Measurements from ENCODE around the gene INO80E. TPM values are rescaled to one million over a fixed set of nuclear protein-coding genes. Genes with fewer than 3 reads are reported as not detected.
"Not testable (repeated sequence)": the region's sequence is repeated elsewhere in the genome, so short reads cannot be mapped to it uniquely, and the experiment has no call there.

Gene INO80E
- total and polyA plus RNA-seq, 4 donors = 8.0 to 24.8 (median 17.2) TPM

GRCh38 chr16:30033270-30033669 lies 37.2 kb downstream of the INO80E start:
- Histone ChIP-seq H3K4me1 (ENCODE audit: control insufficient read depth in 4 of 4, insufficient read depth in 4 of 4, low read length in 3 of 4) (no peaks in the 10 kb centered on the region), H3K27me3 (ENCODE audit: control insufficient read depth in 4 of 4, insufficient read depth in 4 of 4, low read length in 3 of 4) (peaks cover 0 to 3% (median under 1%) of the 10 kb centered on the region in 4 donors), H3K4me3 (ENCODE audit: low read depth in 1 of 3, low read length in 3 of 3) (no peak overlapping the region), H3K9ac (ENCODE audit: low read depth in 1 of 2, low read length in 2 of 2) (no peak overlapping the region), H3K9me3 (ENCODE audit: control insufficient read depth in 4 of 4, low read length in 3 of 4) (no peaks in the 10 kb centered on the region), H3K36me3 (ENCODE audit: control insufficient read depth in 4 of 4, insufficient read depth in 3 of 4, low read depth in 1 of 4, low read length in 3 of 4) (no peaks in the 10 kb centered on the region), H3K27ac (ENCODE audit: low read depth in 1 of 2, low read length in 2 of 2) (no peak overlapping the region)
- DNase-seq (ENCODE audit: low spot score) = no peak
- TF ChIP-seq GABPA (IDR thresholded peaks at IDR 0.05 in 1 of 2, conservative IDR thresholded peaks at IDR 0.05 in 1 of 2) = no peak
- no peak for TF ChIP-seq SP1 (IDR thresholded peaks at IDR 0.05)
- TF ChIP-seq FOXA2 (IDR thresholded peaks at IDR 0.05) = no peak
- no peak for TF ChIP-seq MAX (IDR thresholded peaks at IDR 0.05)
- TF ChIP-seq EGR1 (IDR thresholded peaks at IDR 0.05; ENCODE audit: low read depth in 2 of 2) = no peak
- no peak for TF ChIP-seq HNF4G (IDR thresholded peaks at IDR 0.05)
- TF ChIP-seq CTCF (IDR thresholded peaks at IDR 0.05; ENCODE audit: low read depth, low read length, missing input control) = no peak
- no peak for TF ChIP-seq JUND (IDR thresholded peaks at IDR 0.05)
- no peak for TF ChIP-seq NR2F2 (IDR thresholded peaks at IDR 0.05)
- TF ChIP-seq, protein P1, sequence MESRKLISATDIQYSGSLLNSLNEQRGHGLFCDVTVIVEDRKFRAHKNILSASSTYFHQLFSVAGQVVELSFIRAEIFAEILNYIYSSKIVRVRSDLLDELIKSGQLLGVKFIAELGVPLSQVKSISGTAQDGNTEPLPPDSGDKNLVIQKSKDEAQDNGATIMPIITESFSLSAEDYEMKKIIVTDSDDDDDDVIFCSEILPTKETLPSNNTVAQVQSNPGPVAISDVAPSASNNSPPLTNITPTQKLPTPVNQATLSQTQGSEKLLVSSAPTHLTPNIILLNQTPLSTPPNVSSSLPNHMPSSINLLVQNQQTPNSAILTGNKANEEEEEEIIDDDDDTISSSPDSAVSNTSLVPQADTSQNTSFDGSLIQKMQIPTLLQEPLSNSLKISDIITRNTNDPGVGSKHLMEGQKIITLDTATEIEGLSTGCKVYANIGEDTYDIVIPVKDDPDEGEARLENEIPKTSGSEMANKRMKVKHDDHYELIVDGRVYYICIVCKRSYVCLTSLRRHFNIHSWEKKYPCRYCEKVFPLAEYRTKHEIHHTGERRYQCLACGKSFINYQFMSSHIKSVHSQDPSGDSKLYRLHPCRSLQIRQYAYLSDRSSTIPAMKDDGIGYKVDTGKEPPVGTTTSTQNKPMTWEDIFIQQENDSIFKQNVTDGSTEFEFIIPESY (IDR thresholded peaks at IDR 0.05) = no peak
- no peak for TF ChIP-seq ATF3 (IDR thresholded peaks at IDR 0.05)
- TF ChIP-seq RXRA (IDR thresholded peaks at IDR 0.05) = no peak
- TF ChIP-seq TAF1 (conservative IDR thresholded peaks at IDR 0.05) = no peak
- no peak for TF ChIP-seq FOXA1 (IDR thresholded peaks at IDR 0.05)
- TF ChIP-seq HNF4A (conservative IDR thresholded peaks at IDR 0.05) = no peak
- no peak for TF ChIP-seq RAD21 (IDR thresholded peaks at IDR 0.05)
- 64% methylated on average over 7 of the region's 7 CpGs for WGBS

DNA sequence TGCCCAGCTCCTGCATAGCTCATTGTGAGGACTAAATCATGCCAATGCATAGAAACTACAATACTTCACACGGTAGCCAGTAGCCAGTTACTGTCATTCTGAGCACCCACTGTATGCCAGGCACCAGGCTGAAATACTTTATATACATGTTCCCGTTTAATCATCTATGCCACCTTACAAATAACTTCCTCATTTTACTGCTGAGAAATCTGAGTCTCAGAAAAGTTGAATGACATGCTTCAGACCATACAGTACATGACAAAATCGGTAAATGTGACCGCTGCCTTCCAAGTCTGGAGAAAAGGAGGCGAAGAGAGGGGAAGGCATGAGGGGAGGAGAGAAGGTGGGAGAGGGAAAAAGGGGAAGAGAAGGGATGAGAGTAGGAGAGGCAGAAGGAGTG lies 44.2 kb downstream of the INO80E start:
- H3K9me3 ChIP-seq (ENCODE audit: control insufficient read depth in 4 of 4, low read length in 3 of 4) = no peaks in the 10 kb centered on the region
- H3K4me1 ChIP-seq (ENCODE audit: control insufficient read depth in 4 of 4, insufficient read depth in 4 of 4, low read length in 3 of 4) = no peaks in the 10 kb centered on the region
- no peak overlapping the region for H3K9ac ChIP-seq (ENCODE audit: low read depth in 1 of 2, low read length in 2 of 2)
- H3K27ac ChIP-seq (ENCODE audit: low read depth in 1 of 2, low read length in 2 of 2) = no peak overlapping the region
- no peaks in the 10 kb centered on the region for H3K36me3 ChIP-seq (ENCODE audit: control insufficient read depth in 4 of 4, insufficient read depth in 3 of 4, low read depth in 1 of 4, low read length in 3 of 4)
- WGBS = 67% methylated on average over 5 of the region's 5 CpGs
- no peak overlapping the region for H3K4me3 ChIP-seq (ENCODE audit: low read depth in 1 of 3, low read length in 3 of 3)
- no peak for DNase-seq (ENCODE audit: low spot score)
- H3K27me3 ChIP-seq (ENCODE audit: control insufficient read depth in 4 of 4, insufficient read depth in 4 of 4, low read length in 3 of 4) = no peaks in the 10 kb centered on the region
- no peak for TF ChIP-seq JUND (IDR thresholded peaks at IDR 0.05)
- no peak for TF ChIP-seq YY1 (IDR thresholded peaks at IDR 0.05)
- TF ChIP-seq HNF4A (conservative IDR thresholded peaks at IDR 0.05) = no peak

DNA sequence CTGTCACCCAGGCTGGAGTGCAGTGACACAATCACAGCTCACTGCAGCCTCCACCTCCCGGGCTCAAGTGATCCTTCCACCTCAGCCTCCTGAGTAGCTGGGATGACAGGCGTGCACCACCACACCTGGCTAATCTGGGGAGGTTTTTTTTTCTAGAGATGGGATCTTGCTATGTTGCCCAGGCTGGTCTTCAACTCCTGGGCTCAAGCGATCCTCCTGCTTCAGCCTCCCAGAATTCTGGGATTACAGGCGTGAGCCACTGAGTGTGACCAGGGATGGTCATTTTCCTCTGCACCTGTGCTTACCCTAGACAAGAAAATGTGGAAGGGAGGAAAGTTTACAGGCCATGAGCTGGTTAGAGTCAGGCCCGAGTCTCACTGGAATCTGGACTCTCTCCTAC lies 44.6 kb downstream of the INO80E start:
- H3K36me3 ChIP-seq (ENCODE audit: control insufficient read depth in 4 of 4, insufficient read depth in 3 of 4, low read depth in 1 of 4, low read length in 3 of 4); H3K27me3 ChIP-seq (ENCODE audit: control insufficient read depth in 4 of 4, insufficient read depth in 4 of 4, low read length in 3 of 4); H3K4me1 ChIP-seq (ENCODE audit: control insufficient read depth in 4 of 4, insufficient read depth in 4 of 4, low read length in 3 of 4); DNase-seq (ENCODE audit: low spot score); H3K9ac ChIP-seq (ENCODE audit: low read depth in 1 of 2, low read length in 2 of 2); H3K4me3 ChIP-seq (ENCODE audit: low read depth in 1 of 3, low read length in 3 of 3); H3K27ac ChIP-seq (ENCODE audit: low read depth in 1 of 2, low read length in 2 of 2); H3K9me3 ChIP-seq (ENCODE audit: control insufficient read depth in 4 of 4, low read length in 3 of 4): not testable (repeated sequence)
- 90% methylated on average over 5 of the region's 5 CpGs for WGBS

Measured in liver (tissue), 9 donors.